Nephron progenitor cell (in vitro differentiated cells): ENCODE results near the gene ALPI.

Experiments
- DNase-seq: peaks from one replicate; pipeline ENCODE4 v3.0.0; 2021
- H3K27ac Mint-ChIP-seq: 2 replicates; pipeline ENCODE4 v1.8.0; 2021; ENCODE audit warnings: mild to moderate bottlenecking, moderate library complexity, mixed read lengths
- H3K27me3 Mint-ChIP-seq: 2 replicates; pipeline ENCODE4 v1.8.0; 2021; ENCODE audit warnings: mild to moderate bottlenecking, low read depth, mixed read lengths; ENCODE audit not compliant: poor library complexity
- H3K36me3 Mint-ChIP-seq: 2 replicates; pipeline ENCODE4 v1.8.0; 2021; ENCODE audit warnings: low read depth, mixed read lengths
- H3K4me1 Mint-ChIP-seq: 2 replicates; pipeline ENCODE4 v1.8.0; 2021; ENCODE audit warnings: mixed read lengths
- H3K4me3 Mint-ChIP-seq: 2 replicates; pipeline ENCODE4 v1.8.0; 2021; ENCODE audit warnings: mild to moderate bottlenecking, moderate library complexity, mixed read lengths
- H3K9me3 Mint-ChIP-seq: 2 replicates; pipeline ENCODE4 v1.8.0; 2021; ENCODE audit warnings: mild to moderate bottlenecking, moderate library complexity, mixed read lengths
- CTCF ChIP-seq: fragments of 200-600 bp; sonication (generic); IDR thresholded peaks from 2 replicates; pipeline ENCODE4 v1.5.0; 2021; ENCODE audit warnings: antibody characterized with exemption

ALPI gene

GRCh38 chr2:232473467-232473890 is 17.5 kb downstream of the ALPI start:
- Mint-ChIP-seq H3K4me1 (no peaks in the 10 kb centered on the region), H3K4me3 (no peak overlapping the region), H3K36me3 (peaks cover 5% of the 10 kb centered on the region), H3K27ac (no peak overlapping the region), H3K9me3 (peaks cover 27% of the 10 kb centered on the region), H3K27me3 (peaks cover 71% of the 10 kb centered on the region)
- TF ChIP-seq CTCF = no peak
- DNase-seq = no peak

- H3K36me3 Mint-ChIP-seq = peaks cover 5% of the 10 kb centered on the region
- H3K4me1 Mint-ChIP-seq = peaks cover 9% of the 10 kb centered on the region
- no peak for DNase-seq
- H3K27ac Mint-ChIP-seq = no peak overlapping the region
- peaks cover 61% of the 10 kb centered on the region for H3K27me3 Mint-ChIP-seq
- no peak for TF ChIP-seq CTCF
- H3K9me3 Mint-ChIP-seq = peaks cover 19% of the 10 kb centered on the region
- no peak overlapping the region for H3K4me3 Mint-ChIP-seq
Measured at GRCh38 chr2:232476045-232476444, 20.1 kb downstream of the ALPI start.

- TF ChIP-seq CTCF = no peak
- peaks cover 13% of the 10 kb centered on the region for H3K4me1 Mint-ChIP-seq
- no peak overlapping the region for H3K27ac Mint-ChIP-seq
- H3K36me3 Mint-ChIP-seq = peaks cover 5% of the 10 kb centered on the region
- H3K9me3 Mint-ChIP-seq = peaks cover 13% of the 10 kb centered on the region
- H3K27me3 Mint-ChIP-seq = peaks cover 54% of the 10 kb centered on the region
- DNase-seq = no peak
- no peak overlapping the region for H3K4me3 Mint-ChIP-seq
Measured at GRCh38 chr2:232476791-232477190, 20.8 kb downstream of the ALPI start.

- DNase-seq = no peak
- Mint-ChIP-seq H3K27me3 (peaks cover 56% of the 10 kb centered on the region), H3K4me1 (peaks cover 16% of the 10 kb centered on the region), H3K4me3 (no peak overlapping the region), H3K27ac (no peak overlapping the region), H3K9me3 (peaks cover 2% of the 10 kb centered on the region), H3K36me3 (no peaks in the 10 kb centered on the region)
- no peak for TF ChIP-seq CTCF
Measured at GRCh38 chr2:232477751-232478510, 22.0 kb downstream of the ALPI start.

GRCh38 chr2:232478571-232479340 is 22.8 kb downstream of the ALPI start:
- Mint-ChIP-seq H3K4me1 (peaks cover 17% of the 10 kb centered on the region), H3K27ac (no peak overlapping the region), H3K27me3 (peaks cover 55% of the 10 kb centered on the region), H3K9me3 (no peaks in the 10 kb centered on the region), H3K4me3 (no peak overlapping the region), H3K36me3 (no peaks in the 10 kb centered on the region)
- DNase-seq = peak; percentile 4
- TF ChIP-seq CTCF = no peak
